ENCODE measurements around the gene WDR73.

WDR73 gene

GRCh38 chr15:84620626-84621025, 33.5 kb downstream of the WDR73 start:
- no peak for DNase-seq (ENCODE audit: low read depth in 2 of 2)

GRCh38 chr15:84616235-84616634, 37.8 kb downstream of the WDR73 start:
- DNase-seq (ENCODE audit: low read depth in 2 of 2): no peak

- no peak for DNase-seq (ENCODE audit: low read depth in 2 of 2)
These were observed 42.5 kb downstream of the WDR73 start for GRCh38 chr15:84611631-84612030.

- DNase-seq (ENCODE audit: low read depth in 2 of 2): no peak
These were observed 44.1 kb downstream of the WDR73 start for GRCh38 chr15:84609818-84610525.

GRCh38 chr15:84608707-84609284, 45.3 kb downstream of the WDR73 start:
- no peak for DNase-seq (ENCODE audit: low read depth in 2 of 2)

- no peak for DNase-seq (ENCODE audit: low read depth in 2 of 2)
These were observed 47.4 kb downstream of the WDR73 start for GRCh38 chr15:84606653-84607120.

GRCh38 chr15:84605554-84605882, 48.6 kb downstream of the WDR73 start:
- no peak for DNase-seq (ENCODE audit: low read depth in 2 of 2)

GRCh38 chr15:84604826-84605553, 49.1 kb downstream of the WDR73 start:
- DNase-seq (ENCODE audit: low read depth in 2 of 2): peak; percentile 22 to 67

- no peak for DNase-seq (ENCODE audit: low read depth in 2 of 2)
These were observed 50.3 kb downstream of the WDR73 start for GRCh38 chr15:84603630-84604379.

GRCh38 chr15:84601555-84601838, 52.6 kb downstream of the WDR73 start:
- no peak for DNase-seq (ENCODE audit: low read depth in 2 of 2)

- peak; percentile 92 to 95 for DNase-seq (ENCODE audit: low read depth in 2 of 2)
These were observed 53.2 kb downstream of the WDR73 start, which contains the start of gene ZSCAN2 for GRCh38 chr15:84600687-84601554. TSS of gene ZSCAN2 (plus strand) at chr15:84601009. CDS start at chr15:84603928, 2,919 bp downstream.

- DNase-seq (ENCODE audit: low read depth in 2 of 2): peak; percentile 33 to 59
These were observed 53.8 kb downstream of the WDR73 start for GRCh38 chr15:84600331-84600686.

- no peak for DNase-seq (ENCODE audit: low read depth in 2 of 2)
These were observed 54.2 kb downstream of the WDR73 start for GRCh38 chr15:84599906-84600305.

- DNase-seq (ENCODE audit: low read depth in 2 of 2): peak in 1 of 2 donors; percentile 30
These were observed 55.1 kb downstream of the WDR73 start for GRCh38 chr15:84598993-84599392.

- DNase-seq (ENCODE audit: low read depth in 2 of 2): no peak
These were observed 55.8 kb downstream of the WDR73 start for GRCh38 chr15:84598250-84598649.

- no peak for DNase-seq (ENCODE audit: low read depth in 2 of 2)
These were observed 56.8 kb downstream of the WDR73 start for GRCh38 chr15:84597296-84597695.

- no peak for DNase-seq (ENCODE audit: low read depth in 2 of 2)
These were observed 58.4 kb downstream of the WDR73 start for GRCh38 chr15:84595660-84596059.

GRCh38 chr15:84594617-84595290, 59.3 kb downstream of the WDR73 start:
- DNase-seq (ENCODE audit: low read depth in 2 of 2): no peak

- DNase-seq (ENCODE audit: low read depth in 2 of 2): no peak
These were observed 62.3 kb downstream of the WDR73 start for GRCh38 chr15:84591815-84592214.

- DNase-seq (ENCODE audit: low read depth in 2 of 2): no peak
These were observed 63.7 kb downstream of the WDR73 start for GRCh38 chr15:84590406-84590805.

Data from stimulated activated CD4-positive, alpha-beta T cell treated with anti-CD3 and anti-CD28 coated beads, Interleukin-4, amount 100 ng/mL, for 48 hours (primary cell).